Stimulated activated CD4-positive, alpha-beta T cell treated with anti-CD3 and anti-CD28 coated beads, Interleukin-1b, Interleukin-23, amount 100 ng/mL, for 1 hour (primary cell): Measurements from ENCODE around the gene EDEM2.
"Not testable (repeated sequence)": the region's sequence is repeated elsewhere in the genome, so short reads cannot be mapped to it uniquely, and the experiment has no call there.

ENCODE experiments used
- DNase-seq, 2 donors: peaks; one replicate each; pipeline ENCODE4 v3.0.0-alpha.2; 2020; ENCODE audit warnings: low read depth in 2 of 2

EDEM2 gene

GRCh38 chr20:35129647-35130069 lies 17.5 kb downstream of the EDEM2 start:
- no peak for DNase-seq

GRCh38 chr20:35125753-35126152 lies 21.4 kb downstream of the EDEM2 start:
- no peak for DNase-seq

GRCh38 chr20:35122756-35123405 lies 24.3 kb downstream of the EDEM2 start:
- no peak for DNase-seq

GRCh38 chr20:35121186-35121585 lies 25.9 kb downstream of the EDEM2 start:
- no peak for DNase-seq

- no peak for DNase-seq
Measured at GRCh38 chr20:35120012-35120701, 27.0 kb downstream of the EDEM2 start.

- no peak for DNase-seq
Measured at GRCh38 chr20:35117629-35118028, 29.5 kb downstream of the EDEM2 start.

GRCh38 chr20:35117196-35117595 lies 29.9 kb downstream of the EDEM2 start:
- no peak for DNase-seq

GRCh38 chr20:35116258-35116657 lies 30.9 kb downstream of the EDEM2 start:
- no peak for DNase-seq

GRCh38 chr20:35115606-35116005 lies 31.5 kb downstream of the EDEM2 start:
- DNase-seq: no peak

- not testable (repeated sequence) for DNase-seq
Measured at GRCh38 chr20:35112276-35112675, 34.9 kb downstream of the EDEM2 start.

GRCh38 chr20:35111141-35111888 lies 35.8 kb downstream of the EDEM2 start:
- DNase-seq: no peak

- DNase-seq: no peak
Measured at GRCh38 chr20:35108921-35109320, 38.2 kb downstream of the EDEM2 start.

GRCh38 chr20:35106827-35107380 lies 40.2 kb downstream of the EDEM2 start:
- no peak for DNase-seq

GRCh38 chr20:35104685-35105295 lies 42.3 kb downstream of the EDEM2 start:
- DNase-seq: no peak

- no peak for DNase-seq
Measured at GRCh38 chr20:35101620-35102019, 45.5 kb downstream of the EDEM2 start.

GRCh38 chr20:35093267-35093884 lies 53.8 kb downstream of the EDEM2 start:
- peak in 1 of 2 donors; percentile 22 for DNase-seq

GRCh38 chr20:35092524-35093266 lies 54.4 kb downstream of the EDEM2 start, which contains the start of gene TRPC4AP:
Gene TRPC4AP, minus strand, starts transcription at chr20:35092807. Its CDS starts 26 bp downstream, at chr20:35092781.
- peak; percentile 62 to 74 for DNase-seq

GRCh38 chr20:35091816-35092523 lies 55.2 kb downstream of the EDEM2 start:
- no peak for DNase-seq

- DNase-seq: no peak
Measured at GRCh38 chr20:35088231-35089145, 58.6 kb downstream of the EDEM2 start.
